Suprapubic skin (tissue), 4 donors: ENCODE data around the gene TNPO2.

Source experiments
- POLR2A ChIP-seq, 2 donors: fragments of 450-650 bp; IDR thresholded peaks; one replicate each; pipeline ENCODE4 v1.6.1; 2017; ENCODE audit warnings: antibody characterized with exemption in 2 of 2, mild to moderate bottlenecking in 2 of 2, moderate library complexity in 2 of 2
- POLR2AphosphoS5 ChIP-seq, 3 donors: sonication (generic); formaldehyde crosslinking; IDR thresholded peaks; one replicate each; pipeline ENCODE4 v1.6.1; 2017; ENCODE audit warnings: antibody characterized with exemption in 3 of 3

- TF ChIP-seq POLR2A (IDR thresholded peaks at IDR 0.05) (no peak), POLR2AphosphoS5 (IDR thresholded peaks at IDR 0.05) (no peak)
Observed at GRCh38 chr19:12751635-12752034, 27.9 kb upstream of the TNPO2 start, which contains the start of gene BEST2.
